Peyer's patch (tissue), 4 donors: Measurements from ENCODE around the gene SLC39A8. TPM values are rescaled to one million over a fixed set of nuclear protein-coding genes. Genes with fewer than 3 reads are reported as not detected.
A peak's percentile ranks its signal among the peaks of the same experiment; 100 is the strongest.
"Not testable (repeated sequence)": the region's sequence is repeated elsewhere in the genome, so short reads cannot be mapped to it uniquely, and the experiment has no call there.

Experiments used
- DNase-seq, 3 donors: peaks; one replicate each; pipeline ENCODE4 v3.0.0-alpha.2; 2017 to 2019
- H3K27ac ChIP-seq, 4 donors: fragments of 200-600 bp; sonication (generic); one replicate each; pipeline ENCODE4 v1.5.1; 2016 to 2019
- H3K27me3 ChIP-seq, 2 donors: fragments of 200-600 bp; sonication (generic); one replicate each; pipeline ENCODE4 v1.5.1; 2019
- H3K36me3 ChIP-seq, 3 donors: fragments of 200-600 bp; sonication (generic); one replicate each; pipeline ENCODE4 v1.5.1; 2016 to 2019
- H3K4me1 ChIP-seq, 4 donors: fragments of 200-600 bp; sonication (generic); one replicate each; pipeline ENCODE4 v1.5.1; 2016 to 2019
- H3K4me3 ChIP-seq, 4 donors: fragments of 200-600 bp; sonication (generic); 1 replicate in 3 of 4; 2 replicates in 1 of 4; pipeline ENCODE4 v1.5.1; 2016 to 2019; ENCODE audit warnings: mild to moderate bottlenecking in 1 of 4
- H3K9me3 ChIP-seq, 4 donors: fragments of 200-600 bp; sonication (generic); one replicate each; pipeline ENCODE4 v1.5.1; 2016 to 2019; ENCODE audit warnings: mild to moderate bottlenecking in 1 of 4
- POLR2A ChIP-seq, 2 donors: fragments of 450-650 bp; IDR thresholded peaks; one replicate each; pipeline ENCODE4 v1.5.1; 2017; ENCODE audit warnings: antibody characterized with exemption in 2 of 2, mild to moderate bottlenecking in 2 of 2, moderate library complexity in 2 of 2
- total RNA-seq, 4 donors: library from RNA; depleted of rRNA; stranded (reverse); fragments of >200 nt; gene quantifications; one replicate each; pipeline ENCODE4 v1.1.0, GENCODE V29; 2016
- TF ChIP-seq, protein P1 (sequence below), 6 experiments: fragments of 450-650 bp in 4 of 6; fragments of 200-600 bp in 2 of 6; sonication (generic) in 1 of 6; IDR thresholded peaks; one replicate each; pipeline ENCODE4 v1.5.1; 2017 to 2019; ENCODE audit warnings: antibody characterized with exemption in 6 of 6, mild to moderate bottlenecking in 3 of 6, moderate library complexity in 1 of 6

Gene SLC39A8
- total RNA-seq, 4 donors from 2014 or later = 9.1 to 12.1 (median 9.5) TPM

DNA sequence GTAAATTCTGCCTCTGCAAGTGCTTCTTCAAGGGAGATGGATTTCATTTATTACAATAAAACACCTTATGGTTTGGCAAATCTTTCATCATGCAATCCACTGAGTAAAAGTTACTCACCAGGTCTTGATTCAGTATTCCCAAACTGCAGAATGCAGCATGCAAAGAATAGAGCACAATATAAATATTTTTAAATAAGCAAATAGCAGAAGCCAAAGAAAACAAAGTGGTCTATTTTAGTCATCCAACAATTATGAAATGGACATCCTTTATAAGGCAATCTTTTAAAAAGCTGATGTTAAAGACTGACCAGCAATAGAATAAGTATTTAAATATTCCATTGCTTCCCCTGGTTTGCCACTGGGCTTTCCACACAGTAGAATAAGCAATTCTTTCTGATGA is 59.5 kb downstream of the SLC39A8 start:
- Histone ChIP-seq H3K9me3 (no peaks in the 10 kb centered on the region), H3K36me3 (no peaks in the 10 kb centered on the region), H3K27ac (no peak overlapping the region), H3K4me3 (no peak overlapping the region), H3K27me3 (no peaks in the 10 kb centered on the region), H3K4me1 (no peaks in the 10 kb centered on the region)
- DNase-seq = no peak
- TF ChIP-seq, protein P1, sequence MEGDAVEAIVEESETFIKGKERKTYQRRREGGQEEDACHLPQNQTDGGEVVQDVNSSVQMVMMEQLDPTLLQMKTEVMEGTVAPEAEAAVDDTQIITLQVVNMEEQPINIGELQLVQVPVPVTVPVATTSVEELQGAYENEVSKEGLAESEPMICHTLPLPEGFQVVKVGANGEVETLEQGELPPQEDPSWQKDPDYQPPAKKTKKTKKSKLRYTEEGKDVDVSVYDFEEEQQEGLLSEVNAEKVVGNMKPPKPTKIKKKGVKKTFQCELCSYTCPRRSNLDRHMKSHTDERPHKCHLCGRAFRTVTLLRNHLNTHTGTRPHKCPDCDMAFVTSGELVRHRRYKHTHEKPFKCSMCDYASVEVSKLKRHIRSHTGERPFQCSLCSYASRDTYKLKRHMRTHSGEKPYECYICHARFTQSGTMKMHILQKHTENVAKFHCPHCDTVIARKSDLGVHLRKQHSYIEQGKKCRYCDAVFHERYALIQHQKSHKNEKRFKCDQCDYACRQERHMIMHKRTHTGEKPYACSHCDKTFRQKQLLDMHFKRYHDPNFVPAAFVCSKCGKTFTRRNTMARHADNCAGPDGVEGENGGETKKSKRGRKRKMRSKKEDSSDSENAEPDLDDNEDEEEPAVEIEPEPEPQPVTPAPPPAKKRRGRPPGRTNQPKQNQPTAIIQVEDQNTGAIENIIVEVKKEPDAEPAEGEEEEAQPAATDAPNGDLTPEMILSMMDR (IDR thresholded peaks at IDR 0.05) = no peak
- no peak for TF ChIP-seq POLR2A (IDR thresholded peaks at IDR 0.05)

DNA sequence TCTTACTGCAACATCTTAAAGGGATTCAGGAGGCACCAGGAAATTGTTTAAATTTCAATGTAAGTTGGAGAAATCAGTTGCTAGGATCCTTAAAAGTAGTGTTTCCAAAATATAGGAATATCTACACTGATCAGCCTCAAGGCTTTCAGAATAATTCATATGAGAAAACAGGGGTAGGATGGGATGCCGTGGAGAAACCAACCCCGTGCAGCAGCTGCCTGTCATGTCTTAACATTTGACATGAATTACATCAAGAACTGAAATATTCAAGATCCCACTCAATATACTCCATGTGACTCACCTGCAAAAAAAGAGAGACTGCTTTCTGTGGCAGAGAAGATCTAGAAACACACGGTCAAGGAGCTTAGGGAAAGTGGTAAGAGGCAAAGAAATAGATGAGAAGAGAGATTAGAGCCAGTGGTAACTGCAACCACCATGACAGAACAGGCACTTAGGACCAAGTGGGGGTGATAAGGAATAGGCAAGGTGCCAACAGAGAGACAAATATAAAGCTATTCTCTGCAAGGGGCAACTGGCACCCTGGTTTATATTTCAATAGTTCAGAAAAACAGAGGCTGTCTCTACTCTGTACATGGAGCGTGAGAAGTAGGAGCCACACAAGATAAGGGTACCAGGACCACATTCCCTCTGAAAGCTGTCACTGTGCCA is 64.0 kb downstream of the SLC39A8 start:
- no peak for TF ChIP-seq POLR2A (IDR thresholded peaks at IDR 0.05)
- TF ChIP-seq, protein P1 (IDR thresholded peaks at IDR 0.05) = no peak
- Histone ChIP-seq H3K4me3 (no peak overlapping the region), H3K27me3 (no peaks in the 10 kb centered on the region), H3K4me1 (no peaks in the 10 kb centered on the region), H3K9me3 (no peaks in the 10 kb centered on the region), H3K27ac (no peak overlapping the region), H3K36me3 (no peaks in the 10 kb centered on the region)
- no peak for DNase-seq

DNA sequence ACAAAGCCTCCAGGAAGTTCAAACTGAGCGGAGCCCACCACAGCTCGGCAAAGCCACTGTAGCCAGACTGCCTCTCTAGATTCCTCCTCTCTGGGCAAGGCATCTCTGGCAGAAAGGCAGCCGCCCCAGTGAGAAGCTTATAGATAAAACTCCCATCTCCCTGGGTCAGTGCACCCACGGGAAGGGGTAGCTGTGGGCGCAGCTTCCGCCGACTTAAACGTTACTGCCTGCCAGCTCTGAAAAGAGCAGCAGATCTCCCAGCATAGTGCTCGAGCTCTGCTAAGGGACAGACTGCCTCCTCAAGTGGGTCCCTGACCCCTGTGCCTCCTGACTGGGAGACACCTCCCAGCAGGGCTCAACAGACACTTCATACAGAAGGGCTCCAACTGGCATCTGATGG is 72.0 kb downstream of the SLC39A8 start:
- H3K27me3 ChIP-seq, H3K36me3 ChIP-seq, H3K27ac ChIP-seq, H3K9me3 ChIP-seq, DNase-seq, H3K4me1 ChIP-seq, H3K4me3 ChIP-seq: not testable (repeated sequence)

DNA sequence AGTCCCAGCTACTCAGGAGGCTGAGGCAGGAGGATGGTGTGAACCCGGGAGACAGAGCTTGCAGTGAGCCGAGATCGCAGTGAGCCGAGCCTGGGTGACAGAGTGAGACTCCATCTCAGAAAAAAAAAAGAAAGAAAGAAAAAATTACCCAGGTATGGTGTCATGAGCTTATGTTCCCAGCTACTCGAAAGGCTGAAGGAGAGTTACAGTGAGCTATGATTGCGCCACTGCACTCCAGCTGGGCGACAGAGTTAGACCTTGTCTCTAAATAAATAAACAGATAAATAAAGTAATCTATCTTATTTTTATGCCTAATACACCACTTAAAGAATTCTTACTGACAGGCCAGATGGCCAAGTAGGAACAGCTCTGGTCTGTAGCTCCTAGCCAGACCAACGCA is 73.0 kb downstream of the SLC39A8 start:
- no peak overlapping the region for H3K27ac ChIP-seq
- no peaks in the 10 kb centered on the region for H3K27me3 ChIP-seq
- no peaks in the 10 kb centered on the region for H3K4me1 ChIP-seq
- H3K9me3 ChIP-seq = no peaks in the 10 kb centered on the region
- no peak for TF ChIP-seq POLR2A (IDR thresholded peaks at IDR 0.05)
- TF ChIP-seq, protein P1 (IDR thresholded peaks at IDR 0.05) = no peak
- no peak overlapping the region for H3K4me3 ChIP-seq
- H3K36me3 ChIP-seq = no peaks in the 10 kb centered on the region
- no peak for DNase-seq

DNA sequence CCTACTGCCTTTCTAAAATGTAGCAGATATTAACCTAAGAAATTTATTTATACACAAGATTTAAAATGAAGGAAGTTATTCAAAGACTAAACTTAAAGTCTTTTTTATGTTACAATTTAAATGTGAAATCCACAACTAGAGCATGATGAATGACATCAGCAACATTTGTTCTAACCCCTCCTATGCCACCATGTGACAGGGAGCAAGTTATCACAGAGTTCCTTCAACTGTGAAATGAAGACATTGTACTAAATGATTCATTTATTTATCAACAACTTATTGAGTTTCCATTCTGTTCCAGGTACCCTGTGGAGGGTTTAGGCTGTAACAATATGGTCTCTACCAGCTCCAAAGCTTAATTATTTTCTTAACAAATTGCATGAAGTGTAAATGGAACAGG is 76.9 kb downstream of the SLC39A8 start:
- H3K27ac ChIP-seq = no peak overlapping the region
- no peaks in the 10 kb centered on the region for H3K36me3 ChIP-seq
- no peaks in the 10 kb centered on the region for H3K9me3 ChIP-seq
- no peak for DNase-seq
- no peaks in the 10 kb centered on the region for H3K4me1 ChIP-seq
- H3K4me3 ChIP-seq = no peak overlapping the region
- TF ChIP-seq POLR2A (IDR thresholded peaks at IDR 0.05) = no peak
- TF ChIP-seq, protein P1 (IDR thresholded peaks at IDR 0.05) = no peak
- no peaks in the 10 kb centered on the region for H3K27me3 ChIP-seq

DNA sequence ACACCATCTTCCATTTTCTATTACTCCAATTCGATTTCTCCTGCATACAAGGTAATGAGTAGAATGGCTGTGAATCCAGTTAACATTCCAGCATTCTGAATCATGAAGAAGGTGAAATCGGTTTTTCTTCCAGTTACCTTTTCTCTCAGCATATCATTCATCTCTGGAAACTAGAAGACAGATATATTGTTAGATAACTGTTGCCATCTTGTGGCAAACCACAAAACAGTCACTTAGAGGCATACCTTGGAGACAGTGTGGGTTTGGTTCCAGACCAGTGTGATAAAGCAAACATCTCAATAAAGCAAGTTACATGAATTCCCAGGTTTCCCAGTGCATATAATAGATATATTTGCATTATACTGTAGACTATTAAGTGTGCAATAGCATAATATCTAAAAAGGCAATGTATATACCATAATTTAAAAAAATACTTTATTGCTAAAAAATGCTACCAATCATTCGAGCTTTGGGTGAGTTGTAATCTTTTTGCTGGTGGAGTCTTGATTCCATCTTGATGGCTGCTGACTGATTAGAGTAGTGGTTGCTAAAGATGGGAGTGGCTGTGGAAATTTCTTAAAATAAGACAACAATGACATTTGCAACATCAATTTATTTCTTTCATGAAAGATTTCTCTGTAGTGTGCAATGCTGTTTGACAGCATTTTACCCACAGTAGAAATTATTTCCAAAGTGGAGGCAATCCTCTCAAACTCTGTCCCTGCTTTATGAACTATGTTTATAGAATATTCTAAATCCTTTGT is 82.1 kb downstream of the SLC39A8 start:
- DNase-seq = no peak
- no peaks in the 10 kb centered on the region for H3K36me3 ChIP-seq
- TF ChIP-seq, protein P1 (IDR thresholded peaks at IDR 0.05) = peak in 4 of 6 experiments; percentile 36 to 50 (median 44)
- TF ChIP-seq POLR2A (IDR thresholded peaks at IDR 0.05) = no peak
- no peaks in the 10 kb centered on the region for H3K9me3 ChIP-seq
- H3K27me3 ChIP-seq = no peaks in the 10 kb centered on the region
- H3K4me1 ChIP-seq = no peaks in the 10 kb centered on the region
- no peak overlapping the region for H3K4me3 ChIP-seq
- H3K27ac ChIP-seq = no peak overlapping the region
